Endothelial cell (in vitro differentiated cells): ENCODE data around the gene BRICD5. TPM values are rescaled to one million over a fixed set of nuclear protein-coding genes. Genes with fewer than 3 reads are reported as not detected.
A peak's percentile ranks its signal among the peaks of the same experiment; 100 is the strongest.

ENCODE experiments used
- DNase-seq: peaks from one replicate; pipeline ENCODE4 v3.0.0; 2021; ENCODE audit warnings: low spot score
- H3K27ac Mint-ChIP-seq: one replicate; pipeline ENCODE4 v1.8.0; 2021; ENCODE audit warnings: mixed read lengths, inconsistent platforms; ENCODE audit not compliant: unreplicated experiment
- H3K27me3 Mint-ChIP-seq: one replicate; pipeline ENCODE4 v1.8.0; 2021; ENCODE audit warnings: mild to moderate bottlenecking, moderate library complexity, mixed read lengths, inconsistent platforms; ENCODE audit not compliant: unreplicated experiment
- H3K36me3 Mint-ChIP-seq: one replicate; pipeline ENCODE4 v1.8.0; 2021; ENCODE audit warnings: mild to moderate bottlenecking, low read depth, mixed read lengths, inconsistent platforms; ENCODE audit not compliant: unreplicated experiment
- H3K4me1 Mint-ChIP-seq: one replicate; pipeline ENCODE4 v1.8.0; 2021; ENCODE audit warnings: mild to moderate bottlenecking, mixed read lengths, inconsistent platforms; ENCODE audit not compliant: unreplicated experiment
- H3K4me3 Mint-ChIP-seq: one replicate; pipeline ENCODE4 v1.8.0; 2021; ENCODE audit warnings: mild to moderate bottlenecking, mixed read lengths, inconsistent platforms; ENCODE audit not compliant: unreplicated experiment
- H3K9me3 Mint-ChIP-seq: one replicate; pipeline ENCODE4 v1.8.0; 2021; ENCODE audit warnings: mixed read lengths, inconsistent platforms; ENCODE audit not compliant: unreplicated experiment
- total RNA-seq: library from RNA; stranded (reverse); fragmentation: NEBNext Ultra II Directional; extraction: Animal tissue kit (Norgen Biotek cat#: 25700); gene quantifications from one replicate; pipeline ENCODE4 v1.2.1, GENCODE V29; 2021; ENCODE audit not compliant: unreplicated experiment
- TF ChIP-seq, protein P1 (sequence below): fragments of 200-600 bp; sonication (generic); IDR thresholded peaks from one replicate; pipeline ENCODE4 v1.5.0; 2021; ENCODE audit warnings: antibody characterized with exemption; ENCODE audit not compliant: unreplicated experiment

Gene BRICD5
- total RNA-seq, 1 donor from 2014 or later = 21.1 TPM

GRCh38 chr16:2200313-2200712, 10.3 kb downstream of the BRICD5 start:
- DNase-seq = no peak
- no peak overlapping the region for H3K27ac Mint-ChIP-seq
- TF ChIP-seq, protein P1, sequence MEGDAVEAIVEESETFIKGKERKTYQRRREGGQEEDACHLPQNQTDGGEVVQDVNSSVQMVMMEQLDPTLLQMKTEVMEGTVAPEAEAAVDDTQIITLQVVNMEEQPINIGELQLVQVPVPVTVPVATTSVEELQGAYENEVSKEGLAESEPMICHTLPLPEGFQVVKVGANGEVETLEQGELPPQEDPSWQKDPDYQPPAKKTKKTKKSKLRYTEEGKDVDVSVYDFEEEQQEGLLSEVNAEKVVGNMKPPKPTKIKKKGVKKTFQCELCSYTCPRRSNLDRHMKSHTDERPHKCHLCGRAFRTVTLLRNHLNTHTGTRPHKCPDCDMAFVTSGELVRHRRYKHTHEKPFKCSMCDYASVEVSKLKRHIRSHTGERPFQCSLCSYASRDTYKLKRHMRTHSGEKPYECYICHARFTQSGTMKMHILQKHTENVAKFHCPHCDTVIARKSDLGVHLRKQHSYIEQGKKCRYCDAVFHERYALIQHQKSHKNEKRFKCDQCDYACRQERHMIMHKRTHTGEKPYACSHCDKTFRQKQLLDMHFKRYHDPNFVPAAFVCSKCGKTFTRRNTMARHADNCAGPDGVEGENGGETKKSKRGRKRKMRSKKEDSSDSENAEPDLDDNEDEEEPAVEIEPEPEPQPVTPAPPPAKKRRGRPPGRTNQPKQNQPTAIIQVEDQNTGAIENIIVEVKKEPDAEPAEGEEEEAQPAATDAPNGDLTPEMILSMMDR = no peak
- H3K4me1 Mint-ChIP-seq = peaks cover 7% of the 10 kb centered on the region
- no peaks in the 10 kb centered on the region for H3K9me3 Mint-ChIP-seq
- peaks cover 17% of the 10 kb centered on the region for H3K27me3 Mint-ChIP-seq
- peaks cover 8% of the 10 kb centered on the region for H3K36me3 Mint-ChIP-seq
- H3K4me3 Mint-ChIP-seq = peak overlapping the region; percentile 52

- Mint-ChIP-seq H3K9me3 (no peaks in the 10 kb centered on the region), H3K27ac (no peak overlapping the region), H3K4me3 (no peak overlapping the region), H3K27me3 (peaks cover 20% of the 10 kb centered on the region), H3K36me3 (peaks cover 8% of the 10 kb centered on the region), H3K4me1 (peaks cover 6% of the 10 kb centered on the region)
- TF ChIP-seq, protein P1 = no peak
- DNase-seq = no peak
Measured at GRCh38 chr16:2199621-2200139, 11.0 kb downstream of the BRICD5 start.

- DNase-seq = no peak
- Mint-ChIP-seq H3K27ac (no peak overlapping the region), H3K36me3 (peaks cover 4% of the 10 kb centered on the region), H3K4me1 (peaks cover 2% of the 10 kb centered on the region), H3K9me3 (no peaks in the 10 kb centered on the region), H3K27me3 (peaks cover 20% of the 10 kb centered on the region), H3K4me3 (no peak overlapping the region)
- TF ChIP-seq, protein P1 = no peak
Measured at GRCh38 chr16:2199095-2199494, 11.6 kb downstream of the BRICD5 start.

- TF ChIP-seq, protein P1 = no peak
- peak overlapping the region; percentile 74 for H3K4me3 Mint-ChIP-seq
- no peak overlapping the region for H3K27ac Mint-ChIP-seq
- DNase-seq = no peak
- no peaks in the 10 kb centered on the region for H3K9me3 Mint-ChIP-seq
- H3K36me3 Mint-ChIP-seq = peaks cover 4% of the 10 kb centered on the region
- peaks cover 2% of the 10 kb centered on the region for H3K4me1 Mint-ChIP-seq
- H3K27me3 Mint-ChIP-seq = peaks cover 19% of the 10 kb centered on the region
Measured at GRCh38 chr16:2198283-2198682, 12.4 kb downstream of the BRICD5 start.

DNA sequence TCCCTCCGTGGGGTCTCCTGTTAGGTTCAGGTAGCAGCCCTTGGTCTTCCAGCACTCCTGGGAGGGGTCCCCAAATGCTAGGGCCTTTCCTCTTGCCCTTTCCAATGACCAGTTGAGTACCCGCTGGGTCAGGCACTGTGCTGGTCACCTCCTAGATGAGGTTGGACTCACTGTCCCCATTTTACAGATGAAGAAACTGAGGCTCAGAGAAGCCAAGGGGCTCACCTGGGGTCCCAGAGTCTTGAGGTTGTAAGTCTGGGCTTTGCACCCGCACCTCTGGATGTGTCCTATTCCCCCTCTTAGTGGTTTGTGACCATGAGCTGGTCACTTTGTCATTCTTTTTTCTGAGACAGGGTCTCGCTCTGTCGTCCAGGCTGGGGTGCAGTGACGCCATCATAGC, 12.9 kb downstream of the BRICD5 start:
- TF ChIP-seq, protein P1 = no peak
- H3K27me3 Mint-ChIP-seq = peaks cover 21% of the 10 kb centered on the region
- no peak overlapping the region for H3K27ac Mint-ChIP-seq
- H3K9me3 Mint-ChIP-seq = no peaks in the 10 kb centered on the region
- peaks cover 4% of the 10 kb centered on the region for H3K36me3 Mint-ChIP-seq
- no peak for DNase-seq
- peak overlapping the region; percentile 74 for H3K4me3 Mint-ChIP-seq
- peaks cover 2% of the 10 kb centered on the region for H3K4me1 Mint-ChIP-seq
